HCT116 (cell line): ENCODE measurements around the gene PRRT3. TPM values are rescaled to one million over a fixed set of nuclear protein-coding genes. Genes with fewer than 3 reads are reported as not detected.

Source experiments
- ATAC-seq: fragments of 200-7000 bp; cut with Tn5 transposase; 2 replicates; pipeline ENCODE4 v1.9.1; 2020; ENCODE audit warnings: mild to moderate bottlenecking, moderate library complexity
- BruUV-seq: library from RNA; stranded (reverse); fragments of 400-500 nt; replicated peaks from 2 replicates; lab custom pipeline; 2021; lab: Mats Ljungman, UMichigan
- CTCF ChIA-PET: fragments of 300-600 bp; sonication (Branson Sonifier 250); formaldehyde crosslinking; loops from one replicate; lab custom pipeline; 2021; ENCODE audit warnings: antibody characterized with exemption; lab: Charles Lee
- POLR2A ChIA-PET: fragments of 300-600, 350-600 bp; sonication (Branson Sonifier 250); formaldehyde crosslinking; loops from one replicate; lab custom pipeline; 2021; ENCODE audit warnings: antibody characterized with exemption; lab: Charles Lee
- RAD21 ChIA-PET, 2 experiments: fragments of 300-600 bp; sonication (Branson Sonifier 250); formaldehyde crosslinking; loops; one replicate each; lab custom pipeline; 2023; ENCODE audit warnings: low total read pairs in 2 of 2; ENCODE audit not compliant: uncharacterized antibody in 2 of 2, unreplicated experiment in 2 of 2, low non-redundant PET in 1 of 2; lab: Charles Lee
- DNase-seq: peaks from one replicate; pipeline ENCODE4 v3.0.0-alpha.2; 2010; ENCODE audit warnings: low read depth, low spot score
- H2AFZ ChIP-seq: fragments of 200-600 bp; shearing (Covaris generic), sonication (generic); 2 replicates; pipeline ENCODE4 v1.6.1; 2017; ENCODE audit warnings: low read depth, mixed run types, mixed read lengths, antibody characterized with exemption, low read length; ENCODE audit not compliant: poor library complexity, severe bottlenecking
- H3K27ac ChIP-seq: 2 replicates; pipeline ENCODE4 v1.5.1; 2012; ENCODE audit warnings: low read depth, low read length
- H3K27me3 ChIP-seq: fragments of 200-600 bp; sonication (generic); 2 replicates; pipeline ENCODE4 v1.6.1; 2016; ENCODE audit warnings: mixed run types, low read length, mixed read lengths; ENCODE audit not compliant: insufficient read depth
- H3K36me3 ChIP-seq, 2 experiments: fragments of 200-500 bp in 1 of 2; fragments of 200-600 bp in 1 of 2; sonication (Bioruptor generic) in 1 of 2; sonication (generic) in 1 of 2; 2 replicates each; pipeline versions ENCODE4 v1.5.1 to v1.6.1; 2014 to 2016; ENCODE audit warnings: low read length in 2 of 2, inconsistent platforms in 1 of 2, mixed read lengths in 1 of 2, mixed run types in 1 of 2; ENCODE audit not compliant: insufficient read depth in 2 of 2, control insufficient read depth in 1 of 2
- H3K4me1 ChIP-seq, 2 experiments: fragments of 200-600 bp in 1 of 2; sonication (generic) in 1 of 2; 2 replicates each; pipeline versions ENCODE4 v1.5.1 to v1.6.1; 2012 to 2017; ENCODE audit warnings: low read length in 2 of 2, inconsistent platforms in 1 of 2, mild to moderate bottlenecking in 1 of 2, mixed read lengths in 1 of 2, mixed run types in 1 of 2, moderate library complexity in 1 of 2; ENCODE audit not compliant: insufficient read depth in 2 of 2, control insufficient read depth in 1 of 2
- H3K4me2 ChIP-seq: fragments of 200-600 bp; sonication (generic); 2 replicates; pipeline ENCODE4 v1.6.1; 2017; ENCODE audit warnings: mixed run types, low read length, mixed read lengths
- H3K4me3 ChIP-seq, 2 experiments: fragments of 200-600 bp in 1 of 2; sonication (generic) in 1 of 2; replicated peaks in 1 of 2; 2 replicates each; pipeline ENCODE4 v1.5.1; 2011 to 2016; ENCODE audit warnings: low read length in 2 of 2, control low read depth in 1 of 2, low read depth in 1 of 2, mild to moderate bottlenecking in 1 of 2, mixed read lengths in 1 of 2, mixed run types in 1 of 2
- H3K79me2 ChIP-seq: fragments of 200-600 bp; sonication (generic); 2 replicates; pipeline ENCODE4 v1.6.1; 2017; ENCODE audit warnings: mild to moderate bottlenecking, mixed run types, low read length, moderate library complexity, mixed read lengths; ENCODE audit not compliant: insufficient read depth
- H3K9ac ChIP-seq: fragments of 200-600 bp; sonication (generic); 2 replicates; pipeline ENCODE4 v1.6.1; 2016; ENCODE audit warnings: low read length, mixed read lengths
- H3K9me2 ChIP-seq: fragments of 200-600 bp; sonication (generic), shearing (Covaris generic); 2 replicates; pipeline ENCODE4 v1.6.1; 2017; ENCODE audit warnings: mixed run types, mild to moderate bottlenecking, moderate library complexity; ENCODE audit not compliant: insufficient read depth
- H3K9me3 ChIP-seq, 2 experiments: fragments of 200-500 bp in 1 of 2; fragments of 200-600 bp in 1 of 2; sonication (Bioruptor generic) in 1 of 2; sonication (generic) in 1 of 2; 2 replicates each; pipeline ENCODE4 v1.6.1; 2014 to 2017; ENCODE audit warnings: low read length in 2 of 2, mixed read lengths in 2 of 2, inconsistent platforms in 1 of 2, low read depth in 1 of 2, mild to moderate bottlenecking in 1 of 2, mixed run types in 1 of 2, moderate library complexity in 1 of 2; ENCODE audit not compliant: control insufficient read depth in 1 of 2, insufficient read depth in 1 of 2
- H4K20me1 ChIP-seq: fragments of 200-600 bp; sonication (generic), shearing (Covaris generic); 2 replicates; pipeline ENCODE4 v1.6.1; 2017; ENCODE audit warnings: mixed run types, mild to moderate bottlenecking, moderate library complexity; ENCODE audit not compliant: insufficient read depth
- CEBPB ChIP-seq: IDR thresholded peaks from 2 replicates; pipeline ENCODE4 v1.6.1; 2012; ENCODE audit warnings: low read depth
- EGR1 ChIP-seq: IDR thresholded peaks from 2 replicates; pipeline ENCODE4 v1.6.1; 2012; ENCODE audit warnings: low read depth
- EZH2 ChIP-seq: fragments of 200-600 bp; sonication (generic); IDR thresholded peaks from 2 replicates; pipeline ENCODE4 v1.6.1; 2017; ENCODE audit warnings: antibody characterized with exemption, mixed run types
- EZH2phosphoT487 ChIP-seq: fragments of 200-600 bp; IDR thresholded peaks from 2 replicates; pipeline ENCODE4 v1.6.1; 2018; ENCODE audit warnings: antibody characterized with exemption, borderline replicate concordance
- POLR2AphosphoS5 ChIP-seq: IDR thresholded peaks from 2 replicates; pipeline ENCODE4 v1.6.1; 2011; ENCODE audit warnings: mild to moderate bottlenecking, low read depth, low read length, moderate library complexity
- intact Hi-C: fragments of 100-400 bp; cut with micrococcal nuclease; formaldehyde crosslinking; loops from 2 replicates; pipeline ENCODE4 v1.10.0; 2022
- total RNA-seq: library from RNA; stranded (reverse); gene quantifications from one replicate; pipeline ENCODE4 v1.2.1, GENCODE V29; 2021; ENCODE audit not compliant: unreplicated experiment
- TF ChIP-seq, protein P1 (sequence below), 3 experiments: fragments of 200-600 bp in 1 of 3; sonication (generic) in 1 of 3; IDR thresholded peaks in 2 of 3; conservative IDR thresholded peaks in 1 of 3; 2 replicates each; pipeline ENCODE4 v1.5.1; 2012 to 2017; ENCODE audit warnings: low read depth in 2 of 3, low read length in 2 of 3, antibody characterized with exemption in 1 of 3, borderline replicate concordance in 1 of 3, control low read depth in 1 of 3, mild to moderate bottlenecking in 1 of 3, mixed read lengths in 1 of 3, mixed run types in 1 of 3, moderate library complexity in 1 of 3; ENCODE audit not compliant: insufficient read depth in 1 of 3
- TF ChIP-seq, protein P2 (sequence below): IDR thresholded peaks from 2 replicates; pipeline ENCODE4 v1.6.1; 2012

PRRT3 gene
- total RNA-seq, 1 experiment from 2014 or later, result 0.96 TPM

DNA sequence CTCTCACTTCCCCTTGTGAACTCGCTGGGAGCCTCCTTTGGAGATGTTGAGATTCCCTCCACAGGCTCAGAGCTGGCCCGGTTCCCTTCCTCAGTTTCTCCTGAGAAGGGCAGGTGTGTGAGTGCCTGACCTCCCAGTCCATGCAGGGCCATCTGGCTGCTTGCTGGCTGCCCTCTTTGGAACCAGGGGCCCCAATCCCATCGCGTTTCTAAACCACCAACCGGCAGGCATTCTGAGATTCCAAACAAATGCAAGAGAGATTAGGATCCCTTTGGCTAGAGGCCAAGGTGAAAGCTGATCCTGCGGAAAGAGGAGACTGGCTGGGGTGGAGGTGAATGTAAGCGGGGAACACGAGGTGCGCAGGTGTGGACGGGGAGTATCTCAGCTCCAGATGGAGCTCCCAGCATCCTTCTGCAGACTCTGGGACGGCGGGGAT is 2.9 kb upstream of the PRRT3 start:
- H3K79me2 ChIP-seq, result no peaks in the 10 kb centered on the region
- no peak overlapping the region for H2AFZ ChIP-seq
- no peaks in the 10 kb centered on the region for H3K36me3 ChIP-seq
- ChIA-PET CTCF (interaction anchor here (3.5 kb wide), 1 partner anchor 8 kb away, joined by 22 read pairs; no protein-coding TSS in a partner anchor), POLR2A (interaction anchor here (1.4 to 1.6 kb wide), 2 partner anchors 8 to 10 kb away, joined by 3 to 6 read pairs; no protein-coding TSS in a partner anchor), RAD21 (no interaction called here)
- H3K4me2 ChIP-seq, result peak overlapping the region; percentile 38
- H3K4me3 ChIP-seq, result no peak overlapping the region
- no peak overlapping the region; the same call in 1 of the 2 replicates for H3K9ac ChIP-seq
- no peak overlapping the region for H3K27ac ChIP-seq
- no peaks in the 10 kb centered on the region for H3K27me3 ChIP-seq
- no peaks in the 10 kb centered on the region for H3K9me2 ChIP-seq
- no peak for TF ChIP-seq EGR1
- TF ChIP-seq, protein P1, sequence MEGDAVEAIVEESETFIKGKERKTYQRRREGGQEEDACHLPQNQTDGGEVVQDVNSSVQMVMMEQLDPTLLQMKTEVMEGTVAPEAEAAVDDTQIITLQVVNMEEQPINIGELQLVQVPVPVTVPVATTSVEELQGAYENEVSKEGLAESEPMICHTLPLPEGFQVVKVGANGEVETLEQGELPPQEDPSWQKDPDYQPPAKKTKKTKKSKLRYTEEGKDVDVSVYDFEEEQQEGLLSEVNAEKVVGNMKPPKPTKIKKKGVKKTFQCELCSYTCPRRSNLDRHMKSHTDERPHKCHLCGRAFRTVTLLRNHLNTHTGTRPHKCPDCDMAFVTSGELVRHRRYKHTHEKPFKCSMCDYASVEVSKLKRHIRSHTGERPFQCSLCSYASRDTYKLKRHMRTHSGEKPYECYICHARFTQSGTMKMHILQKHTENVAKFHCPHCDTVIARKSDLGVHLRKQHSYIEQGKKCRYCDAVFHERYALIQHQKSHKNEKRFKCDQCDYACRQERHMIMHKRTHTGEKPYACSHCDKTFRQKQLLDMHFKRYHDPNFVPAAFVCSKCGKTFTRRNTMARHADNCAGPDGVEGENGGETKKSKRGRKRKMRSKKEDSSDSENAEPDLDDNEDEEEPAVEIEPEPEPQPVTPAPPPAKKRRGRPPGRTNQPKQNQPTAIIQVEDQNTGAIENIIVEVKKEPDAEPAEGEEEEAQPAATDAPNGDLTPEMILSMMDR (IDR thresholded peaks at IDR 0.05 in 2 of 3, conservative IDR thresholded peaks at IDR 0.05 in 1 of 3; ENCODE audit: borderline replicate concordance in 1 of 3, insufficient read depth in 1 of 3, low read depth in 2 of 3, low read length in 2 of 3), result no peak
- TF ChIP-seq EZH2, result no peak
- TF ChIP-seq CEBPB, result no peak
- no peak for TF ChIP-seq POLR2AphosphoS5
- TF ChIP-seq EZH2phosphoT487, result no peak
- no peak for ATAC-seq
- intact Hi-C loops, result no loop called here
- H3K9me3 ChIP-seq, result no peaks in the 10 kb centered on the region
- DNase-seq, result no peak
- BruUV-seq, result no TSS peak
- H4K20me1 ChIP-seq, result no peaks in the 10 kb centered on the region
- H3K4me1 ChIP-seq, result peaks cover 12 to 25% of the 10 kb centered on the region in 2 experiments

DNA sequence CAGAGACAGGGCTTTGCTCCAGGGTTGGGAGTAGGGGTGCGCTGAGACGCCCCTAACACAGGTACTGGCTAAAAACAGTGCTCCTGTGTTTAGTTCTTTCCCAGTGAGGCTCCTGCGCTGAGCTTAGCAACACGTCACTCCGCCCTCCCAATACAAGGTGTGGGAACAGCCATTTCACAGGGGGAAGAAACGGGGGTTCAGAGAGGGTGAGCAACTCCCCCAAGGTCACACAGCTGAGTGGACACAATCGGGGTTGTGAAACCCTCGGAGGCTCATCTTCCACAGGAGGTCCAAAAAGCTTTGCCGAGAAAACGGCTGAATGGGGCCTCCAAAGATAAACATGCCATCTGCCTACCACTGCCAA is 628 bp downstream of the PRRT3 start:
- no peak overlapping the region for H3K4me2 ChIP-seq
- no peaks in the 10 kb centered on the region for H3K9me2 ChIP-seq
- H3K36me3 ChIP-seq, result peaks cover 0 to 6% of the 10 kb centered on the region in 2 experiments; a peak in 1 of 4 replicates
- no peak overlapping the region for H3K4me3 ChIP-seq
- TF ChIP-seq, protein P2, sequence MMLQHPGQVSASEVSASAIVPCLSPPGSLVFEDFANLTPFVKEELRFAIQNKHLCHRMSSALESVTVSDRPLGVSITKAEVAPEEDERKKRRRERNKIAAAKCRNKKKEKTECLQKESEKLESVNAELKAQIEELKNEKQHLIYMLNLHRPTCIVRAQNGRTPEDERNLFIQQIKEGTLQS, result no peak
- TF ChIP-seq, protein P1 (IDR thresholded peaks at IDR 0.05 in 2 of 3, conservative IDR thresholded peaks at IDR 0.05 in 1 of 3; ENCODE audit: borderline replicate concordance in 1 of 3, insufficient read depth in 1 of 3, low read depth in 2 of 3, low read length in 2 of 3), result no peak
- TF ChIP-seq, all 23 proteins: peak for 0
- H3K9ac ChIP-seq, result no peak overlapping the region
- H4K20me1 ChIP-seq, result no peaks in the 10 kb centered on the region
- H3K79me2 ChIP-seq, result peaks cover 6% of the 10 kb centered on the region; the same call in 1 of the 2 replicates
- BruUV-seq, result no TSS peak
- no peaks in the 10 kb centered on the region for H3K27me3 ChIP-seq
- DNase-seq (no peak), ATAC-seq (no peak)
- RAD21 ChIA-PET, result no interaction called here
- H3K4me1 ChIP-seq, result peaks cover 17 to 33% of the 10 kb centered on the region in 2 experiments
- no peak overlapping the region for H2AFZ ChIP-seq
- CTCF ChIA-PET, result no interaction called here
- no peaks in the 10 kb centered on the region for H3K9me3 ChIP-seq
- POLR2A ChIA-PET, result no interaction called here
- intact Hi-C loops, result no loop called here
- no peak overlapping the region for H3K27ac ChIP-seq
